Liver (tissue), 9 donors: Measurements from ENCODE around the gene PCDH9. TPM values are rescaled to one million over a fixed set of nuclear protein-coding genes. Genes with fewer than 3 reads are reported as not detected.

Experiments
- DNase-seq: peaks from one replicate; pipeline ENCODE4 v3.0.0-alpha.2; 2017; ENCODE audit warnings: low spot score
- H3K27ac ChIP-seq, 2 donors: one replicate each; pipeline ENCODE4 v1.7.0; 2013; ENCODE audit warnings: inconsistent platforms in 2 of 2, low read length in 2 of 2, control low read depth in 1 of 2, low read depth in 1 of 2, mild to moderate bottlenecking in 1 of 2
- H3K27me3 ChIP-seq, 4 donors: one replicate each; pipeline versions ENCODE4 v1.6.1 to v1.7.0; 2013; ENCODE audit warnings: low read length in 3 of 4, inconsistent platforms in 1 of 4, mild to moderate bottlenecking in 1 of 4, moderate library complexity in 1 of 4; ENCODE audit not compliant: control insufficient read depth in 4 of 4, insufficient read depth in 4 of 4
- H3K36me3 ChIP-seq, 4 donors: one replicate each; pipeline versions ENCODE4 v1.6.1 to v1.7.0; 2013; ENCODE audit warnings: low read length in 3 of 4, mild to moderate bottlenecking in 3 of 4, low read depth in 1 of 4, moderate library complexity in 1 of 4; ENCODE audit not compliant: control insufficient read depth in 4 of 4, insufficient read depth in 3 of 4
- H3K4me1 ChIP-seq, 4 donors: one replicate each; pipeline versions ENCODE4 v1.6.1 to v1.7.0; 2013; ENCODE audit warnings: low read length in 3 of 4, mild to moderate bottlenecking in 3 of 4, moderate library complexity in 1 of 4; ENCODE audit not compliant: control insufficient read depth in 4 of 4, insufficient read depth in 4 of 4
- H3K4me3 ChIP-seq, 3 donors: one replicate each; pipeline versions ENCODE4 v1.6.1 to v1.7.0; 2013; ENCODE audit warnings: low read length in 3 of 3, control low read depth in 1 of 3, low read depth in 1 of 3, mild to moderate bottlenecking in 1 of 3
- H3K9ac ChIP-seq, 2 donors: one replicate each; pipeline ENCODE4 v1.7.0; 2013; ENCODE audit warnings: low read length in 2 of 2, mild to moderate bottlenecking in 2 of 2, moderate library complexity in 2 of 2, control low read depth in 1 of 2, low read depth in 1 of 2
- H3K9me3 ChIP-seq, 4 donors: one replicate each; pipeline versions ENCODE4 v1.6.1 to v1.7.0; 2013; ENCODE audit warnings: low read length in 3 of 4; ENCODE audit not compliant: control insufficient read depth in 4 of 4
- EGR1 ChIP-seq, 2 donors: IDR thresholded peaks; 2 replicates each; pipeline ENCODE4 v1.6.1; 2016 to 2018; ENCODE audit warnings: antibody characterized with exemption in 2 of 2, low read depth in 2 of 2
- FOXA1 ChIP-seq: IDR thresholded peaks from 2 replicates; pipeline ENCODE4 v1.6.1; 2016; ENCODE audit warnings: antibody characterized with exemption
- FOXA2 ChIP-seq: IDR thresholded peaks from 2 replicates; pipeline ENCODE4 v1.6.1; 2016; ENCODE audit warnings: antibody characterized with exemption
- GABPA ChIP-seq, 2 donors: IDR thresholded peaks in 1 of 2; conservative IDR thresholded peaks in 1 of 2; 2 replicates each; pipeline ENCODE4 v1.6.1; 2016; ENCODE audit warnings: antibody characterized with exemption in 2 of 2, mild to moderate bottlenecking in 1 of 2, moderate library complexity in 1 of 2
- HNF4A ChIP-seq, 2 donors: conservative IDR thresholded peaks; 2 replicates each; pipeline ENCODE4 v1.6.1; 2016; ENCODE audit warnings: antibody characterized with exemption in 2 of 2, mild to moderate bottlenecking in 2 of 2
- HNF4G ChIP-seq: IDR thresholded peaks from 2 replicates; pipeline ENCODE4 v1.6.1; 2016; ENCODE audit warnings: antibody characterized with exemption
- JUND ChIP-seq, 2 donors: IDR thresholded peaks; 2 replicates each; pipeline ENCODE4 v1.6.1; 2016; ENCODE audit warnings: antibody characterized with exemption in 2 of 2
- NR2F2 ChIP-seq: IDR thresholded peaks from 2 replicates; pipeline ENCODE4 v1.6.1; 2016; ENCODE audit warnings: antibody characterized with exemption
- RAD21 ChIP-seq, 2 donors: IDR thresholded peaks; 2 replicates each; pipeline ENCODE4 v1.6.1; 2016; ENCODE audit warnings: antibody characterized with exemption in 2 of 2, mild to moderate bottlenecking in 2 of 2
- RXRA ChIP-seq, 2 donors: IDR thresholded peaks; 2 replicates each; pipeline ENCODE4 v1.6.1; 2017 to 2018; ENCODE audit warnings: antibody characterized with exemption in 2 of 2, mild to moderate bottlenecking in 1 of 2
- SP1 ChIP-seq: IDR thresholded peaks from 2 replicates; pipeline ENCODE4 v1.6.1; 2018; ENCODE audit warnings: antibody characterized with exemption, mild to moderate bottlenecking
- TAF1 ChIP-seq: conservative IDR thresholded peaks from 2 replicates; pipeline ENCODE4 v1.6.1; 2016; ENCODE audit warnings: antibody characterized with exemption, mild to moderate bottlenecking
- YY1 ChIP-seq: IDR thresholded peaks from 2 replicates; pipeline ENCODE4 v1.6.1; 2016; ENCODE audit warnings: antibody characterized with exemption, mild to moderate bottlenecking
- WGBS: extraction: QIAGEN DNeasy Blood & Tissue Kit; methylation state at CpG from one replicate; pipeline ENCODE4 v1.1.7; 2013; 5-methylcytosine and 5-hydroxymethylcytosine counted together
- polyA plus RNA-seq, 2 donors: library from polyadenylated mRNA; stranded (reverse) in 1 of 2; unstranded in 1 of 2; fragments of 200-250 nt in 1 of 2; fragments of >200 nt in 1 of 2; fragmentation: Nextera tagmentation in 1 of 2; extraction: Ambion mirVana in 1 of 2; gene quantifications; one replicate each; pipeline versions ENCODE4 v1.2.1 to v1.2.3, GENCODE V29; 2013 to 2015
- total RNA-seq, 2 donors: library from RNA; depleted of rRNA; stranded (reverse); fragments of >200 nt; gene quantifications; one replicate each; pipeline ENCODE4 v1.2.3, GENCODE V29; 2014
- TF ChIP-seq, protein P1 (sequence below): IDR thresholded peaks from 2 replicates; pipeline ENCODE4 v1.6.1; 2016; ENCODE audit warnings: antibody characterized with exemption, mild to moderate bottlenecking
- TF ChIP-seq, protein P2 (sequence below): fragments of 150-350 bp; IDR thresholded peaks from 2 replicates; pipeline ENCODE4 v1.5.1; 2017; ENCODE audit warnings: improper control_type of control experiment, low read depth, low read length; ENCODE audit not compliant: missing input control
- TF ChIP-seq, protein P3 (sequence below): IDR thresholded peaks from 2 replicates; pipeline ENCODE4 v1.6.1; 2016; ENCODE audit warnings: antibody characterized with exemption
- TF ChIP-seq, protein P4 (sequence below): IDR thresholded peaks from 2 replicates; pipeline ENCODE4 v1.6.1; 2016; ENCODE audit warnings: antibody characterized with exemption
- TF ChIP-seq, protein P5 (sequence below): IDR thresholded peaks from 2 replicates; pipeline ENCODE4 v1.6.1; 2016; ENCODE audit warnings: antibody characterized with exemption
- donor health status: healthy.
- donor health status: healthy.
- donor health status: healthy.
- donor health status: healthy.
- donor health status: healthy.

The PCDH9 gene
- total and polyA plus RNA-seq, 4 donors = 0.90 to 4.0 (median 2.2) TPM

DNA sequence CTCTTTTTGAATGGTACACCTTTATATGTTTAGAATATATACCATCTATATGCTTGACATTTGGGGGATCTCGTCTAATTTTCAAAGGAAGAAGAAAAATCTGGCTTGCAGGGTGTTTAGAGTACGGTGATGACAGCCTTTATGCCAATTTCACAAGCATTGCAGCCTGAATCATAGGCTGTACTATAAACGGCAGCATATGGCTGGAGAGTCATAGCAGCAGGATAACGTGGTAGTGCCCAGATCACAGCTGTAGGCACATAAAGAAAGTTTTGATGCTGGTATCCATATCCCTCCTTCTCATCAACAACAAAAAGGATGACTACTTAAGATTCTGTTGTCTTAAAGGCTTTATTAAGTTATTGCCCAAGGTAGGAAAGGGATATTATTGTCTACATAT is 253.0 kb downstream of the PCDH9 start:
- DNase-seq = no peak
- WGBS = 88% methylated on average over 4 of the region's 4 CpGs
- Histone ChIP-seq H3K9me3 (no peaks in the 10 kb centered on the region), H3K4me1 (no peaks in the 10 kb centered on the region), H3K27me3 (no peaks in the 10 kb centered on the region), H3K27ac (no peak overlapping the region), H3K9ac (no peak overlapping the region), H3K4me3 (no peak overlapping the region), H3K36me3 (no peaks in the 10 kb centered on the region)
- TF ChIP-seq, protein P1, sequence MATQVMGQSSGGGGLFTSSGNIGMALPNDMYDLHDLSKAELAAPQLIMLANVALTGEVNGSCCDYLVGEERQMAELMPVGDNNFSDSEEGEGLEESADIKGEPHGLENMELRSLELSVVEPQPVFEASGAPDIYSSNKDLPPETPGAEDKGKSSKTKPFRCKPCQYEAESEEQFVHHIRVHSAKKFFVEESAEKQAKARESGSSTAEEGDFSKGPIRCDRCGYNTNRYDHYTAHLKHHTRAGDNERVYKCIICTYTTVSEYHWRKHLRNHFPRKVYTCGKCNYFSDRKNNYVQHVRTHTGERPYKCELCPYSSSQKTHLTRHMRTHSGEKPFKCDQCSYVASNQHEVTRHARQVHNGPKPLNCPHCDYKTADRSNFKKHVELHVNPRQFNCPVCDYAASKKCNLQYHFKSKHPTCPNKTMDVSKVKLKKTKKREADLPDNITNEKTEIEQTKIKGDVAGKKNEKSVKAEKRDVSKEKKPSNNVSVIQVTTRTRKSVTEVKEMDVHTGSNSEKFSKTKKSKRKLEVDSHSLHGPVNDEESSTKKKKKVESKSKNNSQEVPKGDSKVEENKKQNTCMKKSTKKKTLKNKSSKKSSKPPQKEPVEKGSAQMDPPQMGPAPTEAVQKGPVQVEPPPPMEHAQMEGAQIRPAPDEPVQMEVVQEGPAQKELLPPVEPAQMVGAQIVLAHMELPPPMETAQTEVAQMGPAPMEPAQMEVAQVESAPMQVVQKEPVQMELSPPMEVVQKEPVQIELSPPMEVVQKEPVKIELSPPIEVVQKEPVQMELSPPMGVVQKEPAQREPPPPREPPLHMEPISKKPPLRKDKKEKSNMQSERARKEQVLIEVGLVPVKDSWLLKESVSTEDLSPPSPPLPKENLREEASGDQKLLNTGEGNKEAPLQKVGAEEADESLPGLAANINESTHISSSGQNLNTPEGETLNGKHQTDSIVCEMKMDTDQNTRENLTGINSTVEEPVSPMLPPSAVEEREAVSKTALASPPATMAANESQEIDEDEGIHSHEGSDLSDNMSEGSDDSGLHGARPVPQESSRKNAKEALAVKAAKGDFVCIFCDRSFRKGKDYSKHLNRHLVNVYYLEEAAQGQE = no peak
- no peak for TF ChIP-seq HNF4G
- TF ChIP-seq NR2F2 = no peak
- no peak for TF ChIP-seq HNF4A (conservative IDR thresholded peaks at IDR 0.05)
- TF ChIP-seq, protein P2, sequence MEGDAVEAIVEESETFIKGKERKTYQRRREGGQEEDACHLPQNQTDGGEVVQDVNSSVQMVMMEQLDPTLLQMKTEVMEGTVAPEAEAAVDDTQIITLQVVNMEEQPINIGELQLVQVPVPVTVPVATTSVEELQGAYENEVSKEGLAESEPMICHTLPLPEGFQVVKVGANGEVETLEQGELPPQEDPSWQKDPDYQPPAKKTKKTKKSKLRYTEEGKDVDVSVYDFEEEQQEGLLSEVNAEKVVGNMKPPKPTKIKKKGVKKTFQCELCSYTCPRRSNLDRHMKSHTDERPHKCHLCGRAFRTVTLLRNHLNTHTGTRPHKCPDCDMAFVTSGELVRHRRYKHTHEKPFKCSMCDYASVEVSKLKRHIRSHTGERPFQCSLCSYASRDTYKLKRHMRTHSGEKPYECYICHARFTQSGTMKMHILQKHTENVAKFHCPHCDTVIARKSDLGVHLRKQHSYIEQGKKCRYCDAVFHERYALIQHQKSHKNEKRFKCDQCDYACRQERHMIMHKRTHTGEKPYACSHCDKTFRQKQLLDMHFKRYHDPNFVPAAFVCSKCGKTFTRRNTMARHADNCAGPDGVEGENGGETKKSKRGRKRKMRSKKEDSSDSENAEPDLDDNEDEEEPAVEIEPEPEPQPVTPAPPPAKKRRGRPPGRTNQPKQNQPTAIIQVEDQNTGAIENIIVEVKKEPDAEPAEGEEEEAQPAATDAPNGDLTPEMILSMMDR = no peak
- TF ChIP-seq YY1 = no peak
- TF ChIP-seq GABPA (IDR thresholded peaks at IDR 0.05 in 1 of 2, conservative IDR thresholded peaks at IDR 0.05 in 1 of 2) = no peak
- TF ChIP-seq, protein P3, sequence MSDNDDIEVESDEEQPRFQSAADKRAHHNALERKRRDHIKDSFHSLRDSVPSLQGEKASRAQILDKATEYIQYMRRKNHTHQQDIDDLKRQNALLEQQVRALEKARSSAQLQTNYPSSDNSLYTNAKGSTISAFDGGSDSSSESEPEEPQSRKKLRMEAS = no peak
- no peak for TF ChIP-seq TAF1
- TF ChIP-seq RAD21 (IDR thresholded peaks at IDR 0.05) = no peak
- TF ChIP-seq RXRA (IDR thresholded peaks at IDR 0.05) = no peak
- TF ChIP-seq JUND (IDR thresholded peaks at IDR 0.05) = no peak
- TF ChIP-seq, protein P4, sequence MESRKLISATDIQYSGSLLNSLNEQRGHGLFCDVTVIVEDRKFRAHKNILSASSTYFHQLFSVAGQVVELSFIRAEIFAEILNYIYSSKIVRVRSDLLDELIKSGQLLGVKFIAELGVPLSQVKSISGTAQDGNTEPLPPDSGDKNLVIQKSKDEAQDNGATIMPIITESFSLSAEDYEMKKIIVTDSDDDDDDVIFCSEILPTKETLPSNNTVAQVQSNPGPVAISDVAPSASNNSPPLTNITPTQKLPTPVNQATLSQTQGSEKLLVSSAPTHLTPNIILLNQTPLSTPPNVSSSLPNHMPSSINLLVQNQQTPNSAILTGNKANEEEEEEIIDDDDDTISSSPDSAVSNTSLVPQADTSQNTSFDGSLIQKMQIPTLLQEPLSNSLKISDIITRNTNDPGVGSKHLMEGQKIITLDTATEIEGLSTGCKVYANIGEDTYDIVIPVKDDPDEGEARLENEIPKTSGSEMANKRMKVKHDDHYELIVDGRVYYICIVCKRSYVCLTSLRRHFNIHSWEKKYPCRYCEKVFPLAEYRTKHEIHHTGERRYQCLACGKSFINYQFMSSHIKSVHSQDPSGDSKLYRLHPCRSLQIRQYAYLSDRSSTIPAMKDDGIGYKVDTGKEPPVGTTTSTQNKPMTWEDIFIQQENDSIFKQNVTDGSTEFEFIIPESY = no peak
- TF ChIP-seq SP1 = no peak
- no peak for TF ChIP-seq EGR1 (IDR thresholded peaks at IDR 0.05; ENCODE audit: low read depth in 2 of 2)
- TF ChIP-seq, protein P5, sequence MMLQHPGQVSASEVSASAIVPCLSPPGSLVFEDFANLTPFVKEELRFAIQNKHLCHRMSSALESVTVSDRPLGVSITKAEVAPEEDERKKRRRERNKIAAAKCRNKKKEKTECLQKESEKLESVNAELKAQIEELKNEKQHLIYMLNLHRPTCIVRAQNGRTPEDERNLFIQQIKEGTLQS = no peak

DNA sequence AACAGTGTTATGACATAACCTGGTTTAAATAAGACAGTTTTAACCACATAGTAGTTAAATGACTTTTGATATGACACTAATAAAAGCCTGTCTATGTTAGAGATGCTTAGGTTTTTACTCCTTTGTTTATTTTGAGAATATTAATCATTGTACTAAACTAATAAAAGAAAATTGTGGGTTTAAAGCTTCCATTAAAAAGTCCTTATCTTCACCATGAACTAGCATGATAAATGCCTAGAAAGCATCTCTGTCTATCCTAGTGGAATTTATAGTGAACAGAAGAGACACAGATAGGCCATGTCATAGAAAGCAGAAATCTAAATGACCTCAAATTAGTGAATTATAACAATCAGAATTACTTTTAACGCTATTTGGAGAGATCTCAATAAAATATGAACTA is 255.2 kb downstream of the PCDH9 start:
- no peak overlapping the region for H3K9ac ChIP-seq
- no peaks in the 10 kb centered on the region for H3K4me1 ChIP-seq
- WGBS = 89% methylated on average over 1 of the region's 1 CpG
- DNase-seq = no peak
- no peaks in the 10 kb centered on the region for H3K36me3 ChIP-seq
- no peak overlapping the region for H3K27ac ChIP-seq
- TF ChIP-seq, protein P4 = no peak
- TF ChIP-seq FOXA2 = no peak
- no peak for TF ChIP-seq SP1
- TF ChIP-seq GABPA (IDR thresholded peaks at IDR 0.05 in 1 of 2, conservative IDR thresholded peaks at IDR 0.05 in 1 of 2) = no peak
- TF ChIP-seq, protein P5 = no peak
- TF ChIP-seq NR2F2 = no peak
- no peak for TF ChIP-seq FOXA1
- no peak for TF ChIP-seq RXRA (IDR thresholded peaks at IDR 0.05)
- no peak for TF ChIP-seq HNF4G
- TF ChIP-seq, protein P3 = no peak
- no peak for TF ChIP-seq YY1
- TF ChIP-seq, protein P2 = no peak
- no peak for TF ChIP-seq EGR1 (IDR thresholded peaks at IDR 0.05; ENCODE audit: low read depth in 2 of 2)
- no peak for TF ChIP-seq RAD21 (IDR thresholded peaks at IDR 0.05)
- no peaks in the 10 kb centered on the region for H3K27me3 ChIP-seq
- no peaks in the 10 kb centered on the region for H3K9me3 ChIP-seq
- H3K4me3 ChIP-seq = no peak overlapping the region
